Dendritic cell treated with granulocyte-macrophage colony-stimulating factor and Interleukin-4, amounts not matched to agents 40 ng/mL and 50 ng/mL, for 4 days (primary cell): ENCODE results near the gene LMO4.

Experiments
- H3K27ac Mint-ChIP-seq: one replicate; pipeline ENCODE4 v1.8.0; 2022; ENCODE audit warnings: mild to moderate bottlenecking, mixed read lengths
- H3K27me3 Mint-ChIP-seq: one replicate; pipeline ENCODE4 v1.8.0; 2022; ENCODE audit warnings: mild to moderate bottlenecking, mixed read lengths
- H3K36me3 Mint-ChIP-seq: one replicate; pipeline ENCODE4 v1.8.0; 2022; ENCODE audit warnings: low read depth, mixed read lengths
- H3K4me1 Mint-ChIP-seq: one replicate; pipeline ENCODE4 v1.8.0; 2022; ENCODE audit warnings: low read depth, mixed read lengths
- H3K4me3 Mint-ChIP-seq: one replicate; pipeline ENCODE4 v1.8.0; 2022; ENCODE audit warnings: mild to moderate bottlenecking, moderate library complexity, mixed read lengths
- H3K9me3 Mint-ChIP-seq: one replicate; pipeline ENCODE4 v1.8.0; 2022; ENCODE audit warnings: mixed read lengths
- intact Hi-C: fragments of 100-400 bp; cut with micrococcal nuclease; formaldehyde crosslinking; loops from one replicate; pipeline ENCODE4 v1.15.0; 2022

The LMO4 gene

DNA sequence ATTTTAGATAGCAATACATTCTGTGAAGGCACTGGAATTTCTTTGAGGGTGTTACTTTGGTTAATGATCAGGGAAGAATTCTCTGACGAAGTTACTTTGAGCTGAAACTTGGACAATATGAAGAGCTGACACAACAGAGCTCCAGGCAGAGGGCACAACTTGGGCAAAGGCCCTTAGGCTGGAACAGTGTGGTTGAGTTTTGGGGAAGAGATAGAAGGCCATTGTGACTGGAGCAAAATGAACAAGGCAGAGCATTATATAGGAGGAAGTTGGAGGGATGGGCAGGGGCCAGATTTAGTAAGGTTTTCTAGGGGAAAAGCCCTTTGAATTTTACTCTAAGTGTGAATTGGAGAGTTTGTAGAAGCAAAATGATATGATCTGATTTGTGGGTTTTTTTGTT lies 30.9 kb downstream of the LMO4 start:
- H3K4me3 Mint-ChIP-seq = no peak overlapping the region
- no peak overlapping the region for H3K27ac Mint-ChIP-seq
- no peaks in the 10 kb centered on the region for H3K36me3 Mint-ChIP-seq
- intact Hi-C loops = no loop called here
- no peaks in the 10 kb centered on the region for H3K27me3 Mint-ChIP-seq
- no peaks in the 10 kb centered on the region for H3K9me3 Mint-ChIP-seq
- no peaks in the 10 kb centered on the region for H3K4me1 Mint-ChIP-seq

DNA sequence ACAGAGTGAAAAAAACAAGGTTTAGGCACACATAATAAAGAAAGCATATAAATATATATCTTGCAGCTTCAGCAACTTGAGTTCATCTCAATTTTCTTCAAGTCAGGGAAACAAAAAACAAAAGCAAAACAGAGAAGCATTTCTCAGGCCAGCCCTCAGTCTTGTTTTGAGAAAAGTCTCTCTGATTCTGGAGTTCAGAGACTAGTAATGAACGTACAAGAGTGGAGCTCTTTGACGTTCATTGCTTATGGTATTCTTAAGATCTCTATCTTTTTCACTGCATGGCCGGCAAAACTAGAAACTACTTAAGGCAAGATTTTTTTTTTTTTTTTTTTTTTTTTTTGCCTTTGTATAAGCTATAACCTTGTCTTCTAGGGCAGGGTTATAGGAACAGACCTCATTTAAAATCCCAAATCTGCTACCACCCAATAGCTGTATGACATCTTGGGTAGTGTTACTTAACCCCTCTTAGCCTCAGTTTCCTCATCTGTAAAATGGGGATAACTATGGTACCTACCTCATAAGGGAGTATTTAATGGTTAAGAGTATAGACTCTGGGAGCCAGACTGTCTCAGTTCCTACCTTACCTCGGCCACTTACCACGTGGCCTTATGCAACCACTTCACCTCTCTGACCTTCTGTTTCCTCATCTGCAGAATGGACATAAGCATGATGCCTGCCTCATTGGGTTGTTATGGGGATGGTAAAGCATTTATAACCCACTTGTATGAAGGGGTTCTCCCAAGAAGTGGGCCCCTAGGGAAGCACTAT lies 33.6 kb downstream of the LMO4 start:
- intact Hi-C loops = no loop called here
- H3K4me3 Mint-ChIP-seq = no peak overlapping the region
- H3K27ac Mint-ChIP-seq = no peak overlapping the region
- no peaks in the 10 kb centered on the region for H3K27me3 Mint-ChIP-seq
- H3K9me3 Mint-ChIP-seq = no peaks in the 10 kb centered on the region
- no peaks in the 10 kb centered on the region for H3K36me3 Mint-ChIP-seq
- no peaks in the 10 kb centered on the region for H3K4me1 Mint-ChIP-seq

DNA sequence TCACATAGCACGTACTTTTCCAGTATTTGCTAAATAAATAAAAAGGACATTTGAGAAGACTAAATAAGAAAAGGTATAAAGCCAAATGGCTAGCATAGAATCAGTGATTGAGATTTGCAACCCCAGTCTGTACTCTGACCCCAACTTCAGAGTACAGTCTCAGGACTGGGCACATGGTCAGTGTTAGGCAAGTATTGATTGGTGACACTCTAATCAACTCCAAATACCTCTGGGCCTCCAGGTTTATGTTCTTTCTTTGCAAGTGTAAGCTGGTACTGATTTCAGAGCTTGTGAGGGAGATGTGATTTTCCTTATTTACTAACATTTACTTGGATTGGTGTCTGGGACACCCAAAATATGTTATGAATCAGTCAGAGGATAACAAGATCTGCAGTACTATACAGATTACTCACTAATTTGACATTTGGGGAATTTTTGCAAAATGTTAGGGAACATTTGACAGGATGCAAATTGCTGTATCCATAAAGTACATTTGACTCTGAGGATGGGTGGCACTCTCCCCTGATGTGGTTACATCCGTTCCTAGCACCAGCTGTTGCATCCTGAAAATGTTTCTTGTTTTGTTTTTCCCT lies 34.2 kb downstream of the LMO4 start:
- Mint-ChIP-seq H3K4me3 (no peak overlapping the region), H3K27ac (no peak overlapping the region), H3K36me3 (no peaks in the 10 kb centered on the region), H3K9me3 (no peaks in the 10 kb centered on the region), H3K27me3 (no peaks in the 10 kb centered on the region), H3K4me1 (no peaks in the 10 kb centered on the region)
- intact Hi-C loops = no loop called here

DNA sequence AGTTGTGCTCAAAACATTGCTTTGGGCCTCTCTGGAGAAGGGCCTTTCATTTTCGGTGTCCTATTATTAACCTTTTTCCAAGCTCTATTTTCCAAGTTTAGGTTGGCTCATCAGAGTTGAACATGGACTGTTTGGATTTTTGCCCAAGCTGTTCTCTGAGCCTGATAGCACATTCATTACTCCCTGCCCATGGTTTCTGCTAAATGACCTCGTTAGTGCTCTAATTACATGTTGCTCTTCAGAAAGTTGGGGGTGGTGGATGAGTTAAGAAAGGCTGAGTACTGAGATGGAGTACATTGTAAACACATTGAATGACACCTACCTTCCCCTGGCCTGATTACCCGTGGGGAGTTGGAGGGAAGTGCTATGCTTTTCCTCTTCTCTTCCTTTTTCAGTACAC lies 38.9 kb downstream of the LMO4 start:
- H3K36me3 Mint-ChIP-seq = no peaks in the 10 kb centered on the region
- intact Hi-C loops = no loop called here
- no peak overlapping the region for H3K27ac Mint-ChIP-seq
- H3K27me3 Mint-ChIP-seq = no peaks in the 10 kb centered on the region
- no peak overlapping the region for H3K4me3 Mint-ChIP-seq
- no peaks in the 10 kb centered on the region for H3K9me3 Mint-ChIP-seq
- no peaks in the 10 kb centered on the region for H3K4me1 Mint-ChIP-seq

DNA sequence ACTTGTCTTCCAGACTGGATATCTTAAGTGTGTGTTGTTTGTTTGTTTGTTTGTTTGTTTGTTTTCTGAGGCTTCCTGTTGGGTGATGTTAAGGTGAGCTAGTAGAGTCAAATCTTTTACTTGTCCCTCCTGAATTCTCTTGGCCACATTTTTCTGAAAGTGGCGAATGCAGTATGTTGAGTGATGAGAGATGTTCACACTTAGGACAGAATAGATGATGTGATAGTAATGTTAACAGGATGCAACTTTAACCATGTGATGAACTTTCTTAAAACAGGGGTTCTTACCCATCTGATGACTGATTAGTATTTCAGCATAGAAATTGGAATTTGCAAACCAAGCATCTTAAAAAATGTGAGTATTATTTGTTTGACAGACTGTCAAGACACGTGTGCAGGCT lies 40.2 kb downstream of the LMO4 start:
- Mint-ChIP-seq H3K36me3 (no peaks in the 10 kb centered on the region), H3K4me3 (no peak overlapping the region), H3K9me3 (no peaks in the 10 kb centered on the region), H3K4me1 (no peaks in the 10 kb centered on the region), H3K27ac (no peak overlapping the region), H3K27me3 (no peaks in the 10 kb centered on the region)
- intact Hi-C loops = no loop called here

DNA sequence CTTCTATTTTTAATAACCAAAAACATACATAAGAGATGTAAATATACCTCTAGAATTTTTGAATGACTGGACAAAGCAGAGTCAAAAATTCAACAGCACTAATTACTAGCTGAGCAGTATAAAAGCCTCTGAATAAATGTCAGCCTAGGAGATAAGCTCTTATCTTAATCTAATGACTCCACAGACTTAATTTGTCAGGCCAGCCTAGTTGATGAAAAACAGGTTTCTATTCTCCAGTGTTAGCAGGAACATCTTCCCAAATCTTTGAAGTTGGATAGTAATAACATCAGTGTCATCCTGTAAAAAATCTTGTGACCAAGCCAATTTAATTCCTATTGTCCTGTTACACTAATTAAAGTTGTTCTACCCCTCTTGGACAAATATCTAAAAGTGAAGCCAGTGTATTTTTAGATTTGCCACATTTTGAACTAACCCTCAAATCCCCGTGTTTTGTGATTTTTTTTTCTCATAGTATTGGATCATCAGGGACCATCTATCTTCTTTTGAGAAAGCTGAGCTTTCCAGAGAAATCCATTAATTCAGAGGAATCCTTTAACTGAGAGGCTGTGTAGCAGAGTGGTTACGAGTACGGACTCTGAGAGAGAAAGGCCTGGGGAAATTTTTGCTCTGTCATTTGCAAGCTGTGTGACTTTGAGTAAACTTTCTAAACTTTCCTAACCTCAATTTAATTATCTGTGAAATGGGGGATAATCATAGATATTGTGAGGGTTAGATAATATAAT lies 41.2 kb downstream of the LMO4 start:
- intact Hi-C loops = no loop called here
- Mint-ChIP-seq H3K4me1 (no peaks in the 10 kb centered on the region), H3K27me3 (no peaks in the 10 kb centered on the region), H3K27ac (no peak overlapping the region), H3K36me3 (no peaks in the 10 kb centered on the region), H3K9me3 (no peaks in the 10 kb centered on the region), H3K4me3 (no peak overlapping the region)

DNA sequence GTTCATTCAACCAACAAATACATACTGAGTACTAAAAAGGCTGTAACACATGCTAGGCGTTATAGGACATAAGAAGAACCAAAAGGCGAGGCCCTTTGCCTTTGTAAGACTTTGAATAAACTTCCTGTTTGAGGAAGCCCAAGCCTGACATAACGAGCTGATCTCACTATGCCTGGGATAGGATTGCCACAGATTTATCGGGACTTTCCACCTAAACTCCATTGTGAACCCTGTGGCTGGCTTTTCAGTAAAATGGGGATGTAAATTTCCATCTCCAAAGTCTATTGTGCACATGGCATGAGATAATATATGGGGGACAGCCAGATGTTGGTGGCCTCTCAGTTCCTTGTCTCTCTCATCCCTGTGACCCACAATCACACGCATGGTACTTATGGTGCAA lies 41.9 kb downstream of the LMO4 start:
- H3K4me1 Mint-ChIP-seq = no peaks in the 10 kb centered on the region
- intact Hi-C loops = no loop called here
- no peaks in the 10 kb centered on the region for H3K27me3 Mint-ChIP-seq
- no peak overlapping the region for H3K27ac Mint-ChIP-seq
- no peaks in the 10 kb centered on the region for H3K36me3 Mint-ChIP-seq
- no peak overlapping the region for H3K4me3 Mint-ChIP-seq
- H3K9me3 Mint-ChIP-seq = no peaks in the 10 kb centered on the region

DNA sequence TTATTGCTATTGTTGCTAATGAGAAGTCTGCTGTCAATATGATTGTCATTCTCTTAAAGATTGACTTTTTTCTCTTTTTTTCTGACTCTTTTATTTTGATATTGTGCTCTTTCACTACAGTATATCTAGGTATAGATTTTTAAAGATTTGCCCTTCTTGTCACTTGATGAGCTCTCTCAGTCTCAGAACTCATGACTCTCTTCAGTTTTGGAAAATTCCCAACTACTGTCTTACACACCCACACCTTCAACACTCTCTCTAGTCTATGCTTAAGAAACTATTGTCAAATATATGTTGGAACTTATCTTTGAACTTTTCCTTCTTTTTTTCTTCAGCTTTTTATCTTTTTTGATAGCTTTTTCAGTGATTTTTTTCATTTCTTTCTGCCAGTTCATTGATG lies 50.6 kb downstream of the LMO4 start:
- no peaks in the 10 kb centered on the region for H3K36me3 Mint-ChIP-seq
- no peaks in the 10 kb centered on the region for H3K4me1 Mint-ChIP-seq
- intact Hi-C loops = no loop called here
- H3K27ac Mint-ChIP-seq = no peak overlapping the region
- H3K27me3 Mint-ChIP-seq = no peaks in the 10 kb centered on the region
- no peak overlapping the region for H3K4me3 Mint-ChIP-seq
- H3K9me3 Mint-ChIP-seq = peaks cover 27% of the 10 kb centered on the region

DNA sequence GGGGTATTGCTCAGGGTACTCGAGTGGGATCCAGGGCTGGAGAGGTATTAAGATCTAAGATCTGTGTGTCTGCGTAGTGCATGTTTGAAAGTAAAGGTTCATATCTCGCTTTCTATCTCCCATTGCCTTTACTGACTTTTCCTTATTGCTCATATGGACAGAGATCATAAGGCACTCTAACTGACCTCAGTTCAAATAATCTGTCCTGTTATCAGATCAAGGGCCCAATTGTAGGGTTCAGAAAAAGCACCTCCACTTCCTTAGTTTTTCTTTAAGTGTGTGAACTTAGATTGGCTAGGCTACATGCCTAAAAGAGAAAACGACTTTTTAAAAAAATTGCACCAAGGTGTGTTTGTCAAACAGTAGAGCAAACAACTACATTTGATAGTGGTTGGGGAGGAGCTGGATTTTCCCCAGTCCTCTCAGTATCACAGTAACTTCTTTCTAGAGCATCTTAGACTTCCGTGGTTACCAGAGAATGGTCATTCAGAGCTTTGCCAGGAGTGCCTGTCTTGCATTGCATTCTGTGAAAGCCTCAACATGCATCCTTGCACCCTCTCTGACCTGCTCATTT lies 57.6 kb downstream of the LMO4 start:
- peaks cover 6% of the 10 kb centered on the region for H3K9me3 Mint-ChIP-seq
- no peaks in the 10 kb centered on the region for H3K27me3 Mint-ChIP-seq
- no peak overlapping the region for H3K27ac Mint-ChIP-seq

DNA sequence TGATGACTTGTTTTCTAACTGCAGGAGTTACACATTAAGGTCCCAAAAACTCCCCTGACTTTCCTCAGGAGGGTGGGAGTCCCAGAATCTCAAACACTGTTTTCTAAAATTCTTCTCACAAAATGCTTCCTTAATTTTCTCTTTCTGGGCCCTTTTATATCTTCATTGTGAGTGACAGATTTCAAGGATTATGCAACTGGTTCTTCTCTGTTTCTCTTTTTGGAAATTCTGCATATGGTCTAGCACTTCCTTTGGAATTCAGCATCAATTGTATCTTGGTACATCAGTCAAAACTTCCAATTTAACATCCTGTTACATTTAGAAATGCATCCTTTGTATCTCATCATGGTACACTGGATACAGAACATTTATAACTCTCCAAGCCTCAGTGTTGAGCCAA lies 59.7 kb downstream of the LMO4 start:
- Mint-ChIP-seq H3K4me3 (no peak overlapping the region), H3K27me3 (no peaks in the 10 kb centered on the region), H3K9me3 (peaks cover 6% of the 10 kb centered on the region), H3K4me1 (peaks cover 7% of the 10 kb centered on the region), H3K27ac (no peak overlapping the region), H3K36me3 (no peaks in the 10 kb centered on the region)
- intact Hi-C loops = no loop called here

More for the DNA sequence above, 57.6 kb downstream of the LMO4 start:
- no peak overlapping the region for H3K4me3 Mint-ChIP-seq
- intact Hi-C loops = no loop called here
- H3K36me3 Mint-ChIP-seq = no peaks in the 10 kb centered on the region
- peaks cover 7% of the 10 kb centered on the region for H3K4me1 Mint-ChIP-seq

DNA sequence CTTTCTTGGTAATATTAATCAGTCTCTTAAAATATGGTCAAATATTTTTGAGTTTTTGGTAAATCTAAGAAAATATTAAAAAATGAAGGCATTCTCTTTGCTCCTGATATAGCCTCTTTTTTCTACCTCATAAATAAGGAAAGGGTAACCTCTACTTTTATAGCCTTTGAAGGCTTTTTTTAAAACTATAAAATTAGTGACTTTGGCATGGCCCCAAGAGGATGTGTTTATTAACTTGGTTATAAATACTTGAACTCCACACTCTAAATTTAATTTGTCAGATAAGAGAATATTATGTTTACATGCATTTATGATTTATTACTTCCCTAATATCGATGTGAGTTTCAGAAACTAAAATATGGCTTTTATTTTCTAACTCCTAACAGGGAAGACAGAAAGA lies 60.3 kb downstream of the LMO4 start:
- Mint-ChIP-seq H3K4me1 (peaks cover 7% of the 10 kb centered on the region), H3K27me3 (no peaks in the 10 kb centered on the region), H3K4me3 (no peak overlapping the region), H3K27ac (no peak overlapping the region), H3K36me3 (no peaks in the 10 kb centered on the region), H3K9me3 (peaks cover 6% of the 10 kb centered on the region)
- intact Hi-C loops = no loop called here

DNA sequence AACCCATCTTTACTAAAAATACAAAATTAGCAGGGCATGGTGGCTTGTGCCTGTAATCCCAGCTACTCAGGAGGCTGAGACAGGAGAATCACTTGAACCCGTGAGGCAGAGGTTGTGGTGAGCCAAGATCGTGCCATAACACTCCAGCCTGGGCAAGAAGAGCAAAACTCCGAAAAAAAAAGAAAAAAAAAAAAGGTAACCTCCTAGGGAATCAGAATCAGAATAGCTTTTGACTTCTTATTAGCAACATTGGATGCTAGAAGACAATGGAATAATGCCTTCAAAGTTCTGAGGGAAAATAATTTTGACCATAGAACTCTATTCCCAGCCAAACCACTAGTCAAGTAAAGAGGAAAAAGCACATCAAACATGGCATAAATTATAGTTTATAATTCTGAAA lies 60.9 kb downstream of the LMO4 start:
- Mint-ChIP-seq H3K36me3 (no peaks in the 10 kb centered on the region), H3K4me3 (no peak overlapping the region), H3K9me3 (peaks cover 6% of the 10 kb centered on the region), H3K27ac (no peak overlapping the region), H3K4me1 (peaks cover 7% of the 10 kb centered on the region), H3K27me3 (no peaks in the 10 kb centered on the region)
- intact Hi-C loops = no loop called here

DNA sequence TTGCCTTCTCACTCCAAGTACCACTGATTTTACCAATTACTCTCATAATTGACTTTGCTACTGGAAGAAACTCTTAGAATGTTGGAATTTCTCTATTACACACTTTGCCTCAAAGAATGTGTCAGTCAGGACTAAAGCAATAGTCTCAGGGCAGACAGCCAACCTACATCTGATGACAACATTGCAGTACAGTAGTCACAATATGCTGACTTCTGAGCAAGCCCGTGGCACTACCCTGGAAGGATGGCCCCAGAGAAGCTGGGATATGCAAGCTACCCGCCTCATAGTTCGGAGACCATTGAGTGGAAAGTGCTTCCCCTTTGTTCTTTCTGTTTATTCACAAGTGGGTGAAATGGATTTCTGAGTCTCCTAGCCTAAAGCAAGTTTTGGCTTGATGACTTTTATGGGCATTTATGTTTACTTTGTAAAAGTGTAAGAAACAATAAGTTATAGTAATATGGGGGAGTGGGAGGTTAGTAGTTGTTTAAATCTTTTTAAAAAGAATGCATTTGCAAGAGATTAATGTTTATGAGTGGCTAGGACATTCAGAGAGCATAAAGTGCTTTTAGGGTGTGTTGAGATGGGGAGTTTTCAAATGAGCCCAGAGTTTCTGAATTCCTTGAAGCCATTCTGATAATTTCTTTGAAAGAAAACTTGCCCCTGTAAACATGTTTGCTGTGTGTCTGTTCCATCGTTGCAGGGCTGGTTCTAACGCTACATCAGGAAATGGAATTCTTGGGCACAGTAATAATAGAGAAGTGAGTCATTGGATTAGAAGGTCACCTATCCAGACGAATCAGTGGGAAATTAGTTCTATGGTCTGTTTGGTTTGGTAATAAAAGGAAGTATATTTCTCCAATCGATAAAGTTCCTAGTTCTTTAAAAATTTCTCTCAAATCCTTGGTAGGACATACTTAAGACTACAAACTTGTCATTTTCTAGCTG lies 63.8 kb downstream of the LMO4 start:
- H3K27me3 Mint-ChIP-seq = no peaks in the 10 kb centered on the region
- intact Hi-C loops = no loop called here
- H3K36me3 Mint-ChIP-seq = no peaks in the 10 kb centered on the region
- no peak overlapping the region for H3K27ac Mint-ChIP-seq
- H3K4me3 Mint-ChIP-seq = no peak overlapping the region
- peaks cover 7% of the 10 kb centered on the region for H3K4me1 Mint-ChIP-seq
- peaks cover 6% of the 10 kb centered on the region for H3K9me3 Mint-ChIP-seq
